Measurements from ENCODE around the gene TSACC. TPM values are rescaled to one million over a fixed set of nuclear protein-coding genes. Genes with fewer than 3 reads are reported as not detected.
"Not testable (repeated sequence)": the region's sequence is repeated elsewhere in the genome, so short reads cannot be mapped to it uniquely, and the experiment has no call there.

Gene TSACC
- total RNA-seq, 4 donors from 2014 or later: not detected

GRCh38 chr1:156367383-156368156, 29.2 kb downstream of the TSACC start:
- Histone ChIP-seq H3K36me3 (no peaks in the 10 kb centered on the region), H3K27me3 (peaks cover 0 to 80% (median 12%) of the 10 kb centered on the region in 4 donors), H3K4me3 (no peak overlapping the region), H3K9me3 (no peaks in the 10 kb centered on the region), H3K27ac (replicated peaks in 1 of 4) (no peak overlapping the region), H3K4me1 (peaks cover 0 to 11% (median 9%) of the 10 kb centered on the region in 4 donors)
- intact Hi-C loops (cut with DNase I): no loop called here
- 86% methylated on average over 9 of the region's 9 CpGs for WGBS
- no peak for DNase-seq (ENCODE audit: extremely low spot score)
- TF ChIP-seq EP300 (IDR thresholded peaks at IDR 0.05) (no peak), POLR2AphosphoS5 (IDR thresholded peaks at IDR 0.05) (no peak), CTCF (IDR thresholded peaks at IDR 0.05) (no peak)

DNA sequence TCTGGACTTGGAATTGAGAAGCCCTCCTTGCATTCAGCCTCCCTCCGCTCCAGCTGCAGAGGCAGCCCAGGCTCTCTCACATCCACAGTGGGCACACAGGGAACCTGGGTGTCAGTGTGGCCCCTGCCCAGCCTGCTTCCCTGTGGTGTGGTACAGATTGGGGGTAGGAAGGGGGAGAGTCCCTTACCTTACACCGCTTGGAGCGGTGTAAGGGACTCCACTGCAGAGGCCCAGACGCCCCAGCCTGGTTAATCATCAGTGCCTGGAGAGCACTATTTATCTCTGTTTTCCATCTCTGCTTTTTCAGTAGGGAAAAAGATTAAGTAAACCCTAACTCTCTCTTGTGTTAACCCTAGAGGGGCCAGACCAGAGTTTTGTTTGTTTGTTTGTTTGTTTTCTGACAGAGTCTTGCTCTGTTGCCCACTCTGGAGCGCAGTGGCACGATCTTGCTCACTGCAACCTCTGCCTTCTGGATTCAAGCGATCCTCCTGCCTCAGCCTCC, 29.9 kb downstream of the TSACC start:
- Histone ChIP-seq H3K27me3 (peaks cover 0 to 85% (median 12%) of the 10 kb centered on the region in 4 donors), H3K36me3 (no peaks in the 10 kb centered on the region), H3K27ac (replicated peaks in 1 of 4) (no peak overlapping the region), H3K4me3 (no peak overlapping the region), H3K9me3 (no peaks in the 10 kb centered on the region), H3K4me1 (peaks cover 0 to 11% (median 9%) of the 10 kb centered on the region in 4 donors)
- 87% methylated on average over 7 of the region's 7 CpGs for WGBS
- DNase-seq (ENCODE audit: extremely low spot score): no peak
- no peak for TF ChIP-seq POLR2AphosphoS5 (IDR thresholded peaks at IDR 0.05)
- TF ChIP-seq POLR2A (IDR thresholded peaks at IDR 0.05; ENCODE audit: low read depth): no peak
- TF ChIP-seq EP300 (IDR thresholded peaks at IDR 0.05): no peak
- no peak for TF ChIP-seq CTCF (IDR thresholded peaks at IDR 0.05)
- intact Hi-C loops (cut with DNase I): no loop called here

- Histone ChIP-seq H3K36me3 (no peaks in the 10 kb centered on the region), H3K27me3 (peaks cover 0 to 85% (median 12%) of the 10 kb centered on the region in 4 donors), H3K4me3 (peak within 1 kb of the TSS; percentile 41 to 49 (median 44)), H3K4me1 (peaks cover 0 to 11% (median 9%) of the 10 kb centered on the region in 4 donors), H3K9me3 (no peaks in the 10 kb centered on the region), H3K27ac (replicated peaks in 1 of 4) (no peak within 1 kb of the TSS)
- intact Hi-C loops (cut with DNase I): no loop called here
- no peak for DNase-seq (ENCODE audit: extremely low spot score)
- WGBS: 42% methylated on average over 10 of the region's 48 CpGs
- TF ChIP-seq POLR2AphosphoS5 (IDR thresholded peaks at IDR 0.05) (no peak), EP300 (IDR thresholded peaks at IDR 0.05) (no peak), POLR2A (IDR thresholded peaks at IDR 0.05; ENCODE audit: low read depth) (no peak), CTCF (IDR thresholded peaks at IDR 0.05) (no peak)
Measured at GRCh38 chr1:156368889-156369684, 30.8 kb downstream of the TSACC start, which contains the start of gene RHBG. Gene RHBG (plus strand): TSS chr1:156369211. CDS start chr1:156369250, 39 bp downstream.

DNA sequence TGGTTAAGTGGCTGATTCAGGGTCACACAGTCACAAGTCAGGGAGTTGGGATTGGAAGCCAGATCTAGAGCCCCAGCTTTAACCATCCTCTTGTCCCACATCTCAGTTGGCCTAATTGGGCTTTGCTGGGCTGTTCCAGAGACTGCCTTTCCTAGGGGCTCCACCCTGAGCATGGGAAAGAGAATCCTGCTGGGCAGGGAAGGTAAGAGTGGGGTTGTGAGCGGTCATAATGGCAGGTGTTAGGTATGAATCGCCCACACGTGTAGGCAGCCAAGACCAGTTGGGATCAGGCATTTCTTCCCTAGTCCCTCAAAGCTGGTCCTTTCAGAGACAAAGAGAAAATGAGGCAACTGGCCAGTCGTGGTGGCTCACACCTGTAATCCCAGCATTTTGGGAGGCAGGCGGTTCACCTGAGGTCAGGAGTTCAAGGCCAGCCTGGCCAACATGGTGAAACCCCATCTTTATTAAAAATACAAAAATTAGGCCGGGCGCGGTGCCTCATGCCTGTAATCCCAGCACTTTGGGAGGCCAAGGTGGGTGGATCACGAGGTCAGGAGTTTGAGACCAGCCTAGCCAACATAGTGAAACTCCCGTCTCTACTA, 31.5 kb downstream of the TSACC start:
- Histone ChIP-seq H3K4me3 (peak overlapping the region in 2 of 4 donors; percentile 43 to 49), H3K27me3 (peaks cover 0 to 85% (median 12%) of the 10 kb centered on the region in 4 donors), H3K4me1 (peaks cover 0 to 11% (median 9%) of the 10 kb centered on the region in 4 donors)
- H3K9me3 ChIP-seq; H3K36me3 ChIP-seq; intact Hi-C loops (cut with DNase I); DNase-seq (ENCODE audit: extremely low spot score); H3K27ac ChIP-seq (replicated peaks in 1 of 4): not testable (repeated sequence)
- WGBS: 89% methylated on average over 10 of the region's 10 CpGs

All from esophagus muscularis mucosa (tissue), 4 donors.